Tibial nerve (tissue), 4 donors: ENCODE results near the gene UPF3A.

Experiments
- CTCF ChIP-seq, 5 experiments: fragments of 200-600 bp in 3 of 5; fragments of 450-650 bp in 2 of 5; sonication (generic) in 3 of 5; IDR thresholded peaks; one replicate each; pipeline ENCODE4 v1.5.1; 2016 to 2019; ENCODE audit warnings: antibody characterized with exemption in 5 of 5, mild to moderate bottlenecking in 3 of 5, moderate library complexity in 2 of 5
- EP300 ChIP-seq, 2 donors: sonication (generic); formaldehyde crosslinking; IDR thresholded peaks; one replicate each; pipeline ENCODE4 v1.6.1; 2017; ENCODE audit warnings: antibody characterized with exemption in 2 of 2, mild to moderate bottlenecking in 1 of 2
- POLR2A ChIP-seq, 2 donors: fragments of 450-650 bp; IDR thresholded peaks; one replicate each; pipeline ENCODE4 v1.6.1; 2017; ENCODE audit warnings: antibody characterized with exemption in 2 of 2, mild to moderate bottlenecking in 2 of 2, moderate library complexity in 2 of 2

- TF ChIP-seq CTCF (IDR thresholded peaks at IDR 0.05) (no peak), POLR2A (IDR thresholded peaks at IDR 0.05) (no peak), EP300 (IDR thresholded peaks at IDR 0.05) (no peak)
Measured at GRCh38 chr13:114268344-114269280, 12.8 kb upstream of the UPF3A start.
